ELR (cell line): ENCODE data around the gene RCAN2.

Experiments
- DNase-seq: peaks from one replicate; pipeline ENCODE4 v3.0.0-alpha.2; 2015; ENCODE audit warnings: low read depth

The RCAN2 gene

DNA sequence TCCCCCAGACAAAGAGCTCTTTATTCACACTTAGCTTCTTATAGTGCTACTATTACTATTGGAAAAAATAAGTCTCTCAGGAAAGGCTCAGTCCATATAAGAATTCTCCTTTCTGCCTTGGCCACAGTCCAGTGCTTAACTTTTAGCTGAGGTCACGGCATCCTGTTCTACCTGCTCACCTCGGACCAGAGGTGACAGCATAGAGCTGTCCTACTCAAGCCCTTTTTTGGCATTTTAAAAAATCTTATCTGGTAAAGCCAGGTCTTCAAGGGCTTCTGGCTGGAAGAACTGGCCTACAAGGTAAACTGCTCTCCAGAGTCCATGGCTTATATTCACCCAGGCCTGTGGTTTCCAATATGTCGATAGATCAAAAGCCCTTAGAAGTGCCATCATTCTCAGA, 109.7 kb downstream of the RCAN2 start:
- no peak for DNase-seq

- no peak for DNase-seq
These were observed 110.2 kb downstream of the RCAN2 start for GRCh38 chr6:46381057-46381456.

DNA sequence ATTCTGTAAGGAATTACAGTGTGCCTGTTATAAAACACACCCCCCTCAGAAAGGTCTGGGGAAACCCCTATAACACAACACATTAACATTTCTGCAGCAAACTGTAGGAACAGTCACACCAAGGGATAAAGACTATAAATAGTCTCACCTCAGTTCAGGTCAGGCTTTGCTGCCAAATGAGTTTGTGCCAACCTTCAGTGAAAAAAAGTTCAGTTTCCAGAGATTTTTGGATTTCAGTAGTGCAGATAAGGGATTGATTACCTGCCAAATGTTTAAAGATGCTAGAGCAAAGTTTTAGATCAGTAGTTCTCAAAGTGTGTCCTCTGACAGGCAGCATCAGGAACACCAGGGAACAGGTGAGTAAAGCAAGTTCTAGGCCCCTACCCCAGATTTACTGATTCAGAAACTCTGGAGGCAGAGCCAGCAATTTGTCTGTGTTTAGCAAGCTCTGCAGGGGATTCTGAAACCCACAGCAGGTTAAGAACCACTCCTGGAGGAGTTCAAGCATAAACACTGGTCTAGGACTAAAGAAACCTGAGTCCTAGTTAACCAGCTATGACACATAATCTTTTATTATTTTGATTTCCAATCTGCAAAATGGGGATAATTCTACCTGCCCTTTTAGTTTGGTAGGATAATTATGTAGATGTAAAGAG, 111.0 kb downstream of the RCAN2 start:
- no peak for DNase-seq

GRCh38 chr6:46378882-46379416, 112.3 kb downstream of the RCAN2 start:
- DNase-seq: no peak

DNA sequence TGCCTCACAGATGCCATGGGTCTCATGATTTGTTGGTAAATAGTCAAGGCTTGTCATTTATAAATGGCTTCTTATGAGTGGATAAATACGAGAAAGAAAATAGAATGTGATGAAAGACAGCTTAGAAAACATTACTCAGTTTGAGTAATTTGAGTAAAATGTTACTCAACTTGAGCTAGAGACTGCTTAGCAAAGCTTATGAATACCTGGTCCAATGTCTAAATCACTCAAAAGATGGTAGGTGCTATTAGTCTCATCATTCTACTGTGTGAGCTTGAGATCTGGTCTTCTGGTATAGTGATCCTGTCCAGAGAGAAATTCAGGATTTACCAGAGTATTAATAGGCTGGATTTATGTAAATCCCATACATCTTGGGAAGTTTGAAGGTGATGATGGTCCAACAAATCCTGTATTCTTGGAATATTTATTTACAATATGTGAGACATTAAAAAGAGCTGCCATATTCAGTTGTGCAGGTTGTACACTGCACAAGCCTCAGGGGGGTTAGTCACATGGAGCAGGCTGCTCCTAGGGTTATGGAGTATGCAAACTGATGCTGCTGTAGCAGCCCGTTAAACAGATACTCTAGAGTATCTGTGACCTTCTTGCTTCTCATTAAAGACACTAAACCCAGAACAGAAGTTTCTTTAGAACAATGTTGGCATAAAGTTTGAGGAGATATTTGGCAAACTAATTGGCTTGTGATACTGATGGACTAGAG, 112.9 kb downstream of the RCAN2 start:
- DNase-seq: no peak

DNA sequence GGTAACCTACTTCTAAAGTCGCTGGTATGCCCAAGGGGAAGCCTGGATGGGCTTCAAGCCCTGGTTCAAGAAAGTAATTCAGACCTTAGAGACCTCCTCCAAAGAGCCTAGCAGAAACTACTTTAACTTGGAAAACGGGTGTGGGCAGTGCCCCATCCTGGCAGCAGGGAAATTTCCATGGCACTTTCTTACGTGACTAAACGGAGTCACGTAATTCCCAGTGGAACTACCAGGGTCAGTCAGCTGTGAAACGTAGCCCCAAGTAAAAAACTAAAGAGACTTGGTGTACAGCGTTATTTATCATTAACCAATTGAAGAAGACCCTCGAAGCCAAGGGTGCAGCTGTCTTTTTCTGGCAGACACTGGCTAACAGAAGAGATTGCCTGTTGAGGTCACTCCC, 114.0 kb downstream of the RCAN2 start:
- no peak for DNase-seq

DNA sequence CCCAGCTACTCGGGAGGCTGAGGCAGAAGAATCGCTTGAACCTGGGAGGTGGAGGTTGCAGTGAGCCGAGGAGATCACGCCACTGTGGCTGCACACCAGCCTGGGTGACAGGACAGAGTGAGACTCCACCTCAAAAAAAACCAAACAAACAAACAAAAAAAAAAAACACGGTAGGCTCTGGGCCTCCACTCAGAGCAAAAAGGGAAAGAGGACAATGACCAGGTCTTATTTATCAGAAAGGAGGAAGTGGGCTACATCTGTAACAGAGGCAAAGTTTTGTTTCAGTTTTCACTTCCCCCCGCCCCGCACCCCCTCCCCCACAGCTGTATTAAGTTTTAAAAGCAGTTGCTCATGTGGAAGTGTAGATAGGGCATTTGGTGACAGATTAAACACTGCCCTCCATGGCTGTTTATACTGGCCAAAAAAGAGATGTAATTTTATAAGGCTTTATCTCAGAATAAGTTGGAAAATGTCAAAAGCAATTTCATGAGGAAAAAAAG, 114.6 kb downstream of the RCAN2 start:
- DNase-seq: no peak

DNA sequence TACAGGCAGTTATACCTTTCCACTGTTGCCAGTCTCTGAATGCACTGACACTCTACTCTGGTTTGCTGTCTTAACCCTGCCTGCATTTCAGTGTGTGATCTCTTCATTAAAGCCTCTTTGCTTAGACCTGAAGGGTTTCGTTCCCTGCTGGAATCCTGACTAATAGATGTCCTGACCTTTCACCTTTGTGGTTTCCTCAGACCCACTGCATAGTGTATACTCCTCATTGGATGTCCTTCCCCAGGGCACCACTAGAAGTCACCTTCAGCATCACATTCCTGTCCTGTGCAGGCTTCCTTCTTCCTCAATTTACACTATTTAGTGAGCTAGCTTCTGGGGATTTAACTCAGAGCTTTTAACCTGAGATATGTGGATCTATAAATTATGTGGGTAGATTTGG, 120.6 kb downstream of the RCAN2 start:
- DNase-seq: peak; percentile 39

GRCh38 chr6:46368169-46368536, 123.1 kb downstream of the RCAN2 start:
- no peak for DNase-seq

- no peak for DNase-seq
These were observed 123.7 kb downstream of the RCAN2 start for GRCh38 chr6:46367354-46368168.

DNA sequence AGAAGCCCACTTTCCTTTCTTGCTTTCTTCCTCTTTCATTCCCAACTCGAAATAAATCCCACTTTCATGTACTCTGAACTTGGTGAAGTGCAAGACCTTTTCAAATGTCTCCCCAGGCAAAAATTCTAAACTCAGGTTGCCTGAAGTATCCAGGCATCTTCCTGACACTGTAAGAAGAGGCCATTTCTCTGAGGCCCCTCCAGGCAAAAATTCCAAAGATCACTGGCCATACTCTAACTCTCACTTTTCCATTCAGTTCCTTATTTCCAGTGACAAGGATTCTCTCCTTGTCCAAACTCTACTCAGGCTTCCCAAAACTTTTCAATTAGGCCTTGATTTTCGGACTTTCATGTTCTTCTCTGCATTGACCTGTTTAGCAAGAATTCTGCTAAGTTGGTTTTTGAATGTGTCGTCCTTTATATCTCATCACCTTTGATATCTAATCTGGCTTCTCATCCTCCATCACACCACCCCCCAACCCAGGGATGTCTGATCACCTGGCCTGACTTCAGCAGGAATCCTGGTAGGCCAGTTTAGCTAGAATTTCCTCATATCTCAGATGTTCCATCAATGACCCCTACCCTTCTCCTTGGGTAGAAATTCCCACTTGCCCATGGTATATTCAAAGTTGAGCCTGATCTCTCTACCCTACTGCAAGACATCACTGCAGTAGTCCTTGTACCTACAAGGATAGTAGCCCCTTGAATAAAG, 124.9 kb downstream of the RCAN2 start:
- DNase-seq: no peak

- DNase-seq: no peak
These were observed 133.7 kb downstream of the RCAN2 start for GRCh38 chr6:46357591-46357990.

DNA sequence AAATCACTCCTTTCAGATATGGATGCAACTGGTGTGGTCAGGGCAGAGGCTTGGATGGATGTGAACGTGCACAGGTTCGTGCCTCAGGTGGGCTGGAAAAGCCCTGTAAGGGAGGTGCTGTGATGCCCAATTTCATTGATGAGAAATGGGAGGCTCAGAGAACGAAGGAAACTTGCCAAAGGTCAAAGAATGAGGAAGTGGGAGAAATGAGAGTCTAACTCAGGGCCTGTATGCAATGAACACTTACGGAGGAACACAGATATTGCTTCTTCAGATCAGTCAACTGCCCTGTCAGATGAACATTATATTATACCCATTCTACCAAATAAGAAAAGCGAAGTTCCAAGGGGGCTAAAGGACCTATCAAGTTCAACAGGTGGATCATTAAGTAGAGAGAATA, 134.7 kb downstream of the RCAN2 start:
- no peak for DNase-seq

GRCh38 chr6:46353528-46353927, 137.7 kb downstream of the RCAN2 start:
- DNase-seq: no peak

DNA sequence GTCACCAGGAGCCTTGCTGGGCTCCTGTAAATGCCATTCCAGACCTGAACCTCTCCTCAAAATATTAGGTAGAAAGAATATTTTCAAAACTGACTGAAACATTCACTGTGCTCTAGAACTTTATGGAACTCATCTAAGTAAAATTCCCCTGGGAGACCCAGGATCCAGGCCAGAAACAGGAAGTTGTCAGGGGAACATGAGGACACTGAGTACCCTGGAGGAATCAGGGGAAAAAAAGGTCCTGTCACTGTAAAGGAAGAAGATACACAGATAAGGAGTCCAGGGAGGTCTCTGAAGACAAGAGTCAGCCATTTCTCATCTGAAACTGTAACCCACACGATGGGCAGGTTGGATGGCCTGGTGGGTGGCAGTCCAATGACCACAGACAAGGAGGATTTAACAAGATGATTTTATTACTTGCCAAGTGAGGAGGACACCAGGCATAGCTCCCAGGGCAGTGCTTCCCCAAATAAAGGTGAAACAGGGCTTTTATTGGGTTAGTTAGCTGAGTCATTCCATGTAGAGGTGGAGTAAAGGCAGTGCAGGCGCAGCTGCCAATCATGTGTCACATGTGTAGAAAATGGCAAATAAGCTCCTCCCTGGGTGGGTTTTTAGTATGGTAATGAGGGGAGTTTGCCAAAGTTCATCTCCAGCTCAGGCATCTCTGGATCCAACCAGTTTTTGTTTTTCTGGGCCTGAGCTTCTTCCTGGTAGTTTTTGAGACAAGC, 138.5 kb downstream of the RCAN2 start:
- no peak for DNase-seq

- DNase-seq: no peak
These were observed 140.5 kb downstream of the RCAN2 start for GRCh38 chr6:46350714-46351113.

DNA sequence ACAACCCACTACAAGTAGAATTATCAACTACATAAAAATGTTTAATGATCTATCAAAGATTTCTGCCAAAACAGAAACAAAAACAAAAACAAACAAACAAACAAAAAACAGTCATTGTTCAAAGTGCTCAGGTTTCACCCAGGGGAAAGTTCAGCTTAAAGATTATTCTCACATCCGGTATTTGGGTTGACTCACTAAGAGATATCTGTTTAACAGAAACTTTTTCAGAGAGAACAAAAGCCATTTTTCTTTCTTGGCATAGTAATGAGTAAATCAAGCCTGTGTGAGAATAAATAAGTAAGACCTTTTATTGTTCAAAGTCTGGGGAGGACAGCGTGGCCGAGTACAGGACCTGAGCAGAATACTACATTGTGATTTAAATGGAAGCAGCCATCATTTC, 143.6 kb downstream of the RCAN2 start:
- DNase-seq: no peak

GRCh38 chr6:46340246-46340645, 151.0 kb downstream of the RCAN2 start:
- DNase-seq: no peak

DNA sequence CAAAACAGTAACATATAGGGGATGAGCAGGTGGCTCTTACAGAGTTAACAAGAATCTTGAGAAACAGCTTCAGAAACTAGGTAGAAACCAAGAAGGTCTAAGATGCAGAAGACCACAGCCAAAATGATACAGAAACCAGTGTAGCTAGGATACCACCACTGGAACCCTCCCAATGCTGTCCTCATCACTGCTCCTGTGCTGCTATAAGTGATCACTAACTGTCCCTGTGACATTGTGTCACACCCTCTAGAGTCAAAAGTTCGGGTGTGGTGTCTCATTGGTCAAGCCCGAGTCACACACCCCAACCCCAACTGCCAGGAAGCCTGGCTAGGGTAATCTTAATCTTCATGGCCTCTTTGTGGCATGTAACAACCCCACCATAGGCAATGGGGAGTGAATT, 153.1 kb downstream of the RCAN2 start:
- no peak for DNase-seq

DNA sequence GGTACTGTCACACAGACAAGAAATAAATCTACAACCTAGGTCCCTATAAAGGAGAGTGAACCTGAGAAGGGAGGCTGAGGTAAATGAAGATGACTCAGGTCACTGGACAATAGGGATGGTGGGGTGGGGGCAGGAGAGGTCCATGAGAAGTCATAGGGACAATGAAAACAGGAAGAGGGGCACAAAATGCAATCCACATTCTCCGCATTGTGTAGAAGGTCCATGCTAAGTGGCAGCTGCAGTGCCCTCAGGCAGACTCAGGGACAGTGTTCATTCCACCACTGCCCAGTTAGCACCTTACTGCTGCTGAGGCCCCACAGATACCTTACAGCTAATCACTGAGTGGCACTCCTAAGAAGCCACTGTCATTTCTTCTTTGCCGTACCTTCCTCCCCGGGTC, 156.8 kb downstream of the RCAN2 start:
- DNase-seq: no peak

- no peak for DNase-seq
These were observed 157.8 kb downstream of the RCAN2 start for GRCh38 chr6:46333481-46333880.
